ENCODE measurements around the gene CCDC157.

DNA sequence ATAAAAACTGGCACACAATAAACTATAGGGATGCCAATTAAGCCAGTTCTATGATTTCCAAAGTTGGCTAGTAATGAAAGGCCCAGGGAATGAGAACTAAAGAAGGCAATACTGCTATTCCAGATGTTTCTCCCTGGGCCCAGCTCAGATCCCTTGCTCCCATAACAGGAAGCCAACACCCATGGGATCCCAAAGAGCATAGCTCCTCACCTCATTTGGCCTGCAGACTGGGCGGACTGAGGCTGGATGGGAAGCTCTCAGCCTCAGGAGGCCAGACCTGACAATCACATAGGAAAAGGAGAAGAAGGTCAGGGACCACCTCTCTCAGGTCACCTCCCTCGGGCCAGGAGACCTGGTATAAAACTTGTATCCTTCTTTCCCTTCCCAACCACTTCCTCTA is 35.3 kb upstream of the CCDC157 start:
- TF ChIP-seq, protein P1, sequence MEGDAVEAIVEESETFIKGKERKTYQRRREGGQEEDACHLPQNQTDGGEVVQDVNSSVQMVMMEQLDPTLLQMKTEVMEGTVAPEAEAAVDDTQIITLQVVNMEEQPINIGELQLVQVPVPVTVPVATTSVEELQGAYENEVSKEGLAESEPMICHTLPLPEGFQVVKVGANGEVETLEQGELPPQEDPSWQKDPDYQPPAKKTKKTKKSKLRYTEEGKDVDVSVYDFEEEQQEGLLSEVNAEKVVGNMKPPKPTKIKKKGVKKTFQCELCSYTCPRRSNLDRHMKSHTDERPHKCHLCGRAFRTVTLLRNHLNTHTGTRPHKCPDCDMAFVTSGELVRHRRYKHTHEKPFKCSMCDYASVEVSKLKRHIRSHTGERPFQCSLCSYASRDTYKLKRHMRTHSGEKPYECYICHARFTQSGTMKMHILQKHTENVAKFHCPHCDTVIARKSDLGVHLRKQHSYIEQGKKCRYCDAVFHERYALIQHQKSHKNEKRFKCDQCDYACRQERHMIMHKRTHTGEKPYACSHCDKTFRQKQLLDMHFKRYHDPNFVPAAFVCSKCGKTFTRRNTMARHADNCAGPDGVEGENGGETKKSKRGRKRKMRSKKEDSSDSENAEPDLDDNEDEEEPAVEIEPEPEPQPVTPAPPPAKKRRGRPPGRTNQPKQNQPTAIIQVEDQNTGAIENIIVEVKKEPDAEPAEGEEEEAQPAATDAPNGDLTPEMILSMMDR (conservative IDR thresholded peaks at IDR 0.05): no peak
- TF ChIP-seq ZFX (IDR thresholded peaks at IDR 0.05): no peak

Data from C4-2B (cell line).